ENCODE measurements around the gene EYS. TPM values are rescaled to one million over a fixed set of nuclear protein-coding genes. Genes with fewer than 3 reads are reported as not detected.

EYS gene
- total and polyA plus RNA-seq, 4 donors: 0.08 to 0.63 (median 0.36) TPM

- no peaks in the 10 kb centered on the region for H3K9me3 ChIP-seq (ENCODE audit: control insufficient read depth in 4 of 4, low read length in 3 of 4)
- no peaks in the 10 kb centered on the region for H3K36me3 ChIP-seq (ENCODE audit: control insufficient read depth in 4 of 4, insufficient read depth in 3 of 4, low read depth in 1 of 4, low read length in 3 of 4)
- no peak for DNase-seq (ENCODE audit: low spot score)
- no peak overlapping the region for H3K4me3 ChIP-seq (ENCODE audit: low read depth in 1 of 3, low read length in 3 of 3)
- no peak for TF ChIP-seq FOXA1 (IDR thresholded peaks at IDR 0.05)
- TF ChIP-seq TAF1 (conservative IDR thresholded peaks at IDR 0.05): no peak
- TF ChIP-seq RAD21 (IDR thresholded peaks at IDR 0.05): no peak
- no peak for TF ChIP-seq SP1 (IDR thresholded peaks at IDR 0.05)
- no peak for TF ChIP-seq YY1 (IDR thresholded peaks at IDR 0.05)
- no peak for TF ChIP-seq RXRA (IDR thresholded peaks at IDR 0.05)
- TF ChIP-seq CTCF (IDR thresholded peaks at IDR 0.05; ENCODE audit: low read depth, low read length, missing input control): no peak
- TF ChIP-seq HNF4A (conservative IDR thresholded peaks at IDR 0.05): no peak
- TF ChIP-seq EGR1 (IDR thresholded peaks at IDR 0.05; ENCODE audit: low read depth in 2 of 2): no peak
- TF ChIP-seq ATF3 (IDR thresholded peaks at IDR 0.05): no peak
- no peak for TF ChIP-seq HNF4G (IDR thresholded peaks at IDR 0.05)
- 85% methylated on average over 1 of the region's 1 CpG for WGBS
- no peaks in the 10 kb centered on the region for H3K4me1 ChIP-seq (ENCODE audit: control insufficient read depth in 4 of 4, insufficient read depth in 4 of 4, low read length in 3 of 4)
- H3K27me3 ChIP-seq (ENCODE audit: control insufficient read depth in 4 of 4, insufficient read depth in 4 of 4, low read length in 3 of 4): no peaks in the 10 kb centered on the region
- H3K27ac ChIP-seq (ENCODE audit: low read depth in 1 of 2, low read length in 2 of 2): no peak overlapping the region
- no peak overlapping the region for H3K9ac ChIP-seq (ENCODE audit: low read depth in 1 of 2, low read length in 2 of 2)
Measured at GRCh38 chr6:64920257-64920656, 786.8 kb downstream of the EYS start.

- no peaks in the 10 kb centered on the region for H3K27me3 ChIP-seq (ENCODE audit: control insufficient read depth in 4 of 4, insufficient read depth in 4 of 4, low read length in 3 of 4)
- no peak overlapping the region for H3K4me3 ChIP-seq (ENCODE audit: low read depth in 1 of 3, low read length in 3 of 3)
- no peaks in the 10 kb centered on the region for H3K36me3 ChIP-seq (ENCODE audit: control insufficient read depth in 4 of 4, insufficient read depth in 3 of 4, low read depth in 1 of 4, low read length in 3 of 4)
- DNase-seq (ENCODE audit: low spot score): no peak
- no peak overlapping the region for H3K27ac ChIP-seq (ENCODE audit: low read depth in 1 of 2, low read length in 2 of 2)
- H3K9me3 ChIP-seq (ENCODE audit: control insufficient read depth in 4 of 4, low read length in 3 of 4): no peaks in the 10 kb centered on the region
- H3K9ac ChIP-seq (ENCODE audit: low read depth in 1 of 2, low read length in 2 of 2): no peak overlapping the region
- TF ChIP-seq RAD21 (IDR thresholded peaks at IDR 0.05) (no peak), YY1 (IDR thresholded peaks at IDR 0.05) (no peak), EGR1 (IDR thresholded peaks at IDR 0.05; ENCODE audit: low read depth in 2 of 2) (no peak), SP1 (IDR thresholded peaks at IDR 0.05) (no peak), JUND (IDR thresholded peaks at IDR 0.05) (no peak), HNF4G (IDR thresholded peaks at IDR 0.05) (no peak), CTCF (IDR thresholded peaks at IDR 0.05; ENCODE audit: low read depth, low read length, missing input control) (no peak), FOXA2 (IDR thresholded peaks at IDR 0.05) (no peak), NR2F2 (IDR thresholded peaks at IDR 0.05) (no peak), TAF1 (conservative IDR thresholded peaks at IDR 0.05) (no peak), RXRA (IDR thresholded peaks at IDR 0.05) (no peak)
- H3K4me1 ChIP-seq (ENCODE audit: control insufficient read depth in 4 of 4, insufficient read depth in 4 of 4, low read length in 3 of 4): no peaks in the 10 kb centered on the region
Measured at GRCh38 chr6:64914124-64914523, 792.9 kb downstream of the EYS start.

- Histone ChIP-seq H3K9me3 (ENCODE audit: control insufficient read depth in 4 of 4, low read length in 3 of 4) (peaks cover 3 to 5% (median 4%) of the 10 kb centered on the region in 4 donors), H3K4me1 (ENCODE audit: control insufficient read depth in 4 of 4, insufficient read depth in 4 of 4, low read length in 3 of 4) (no peaks in the 10 kb centered on the region), H3K27ac (ENCODE audit: low read depth in 1 of 2, low read length in 2 of 2) (no peak overlapping the region), H3K4me3 (ENCODE audit: low read depth in 1 of 3, low read length in 3 of 3) (no peak overlapping the region), H3K27me3 (ENCODE audit: control insufficient read depth in 4 of 4, insufficient read depth in 4 of 4, low read length in 3 of 4) (no peaks in the 10 kb centered on the region), H3K9ac (ENCODE audit: low read depth in 1 of 2, low read length in 2 of 2) (no peak overlapping the region), H3K36me3 (ENCODE audit: control insufficient read depth in 4 of 4, insufficient read depth in 3 of 4, low read depth in 1 of 4, low read length in 3 of 4) (no peaks in the 10 kb centered on the region)
- no peak for DNase-seq (ENCODE audit: low spot score)
- 72% methylated on average over 1 of the region's 1 CpG for WGBS
- TF ChIP-seq RAD21 (IDR thresholded peaks at IDR 0.05) (no peak), ATF3 (IDR thresholded peaks at IDR 0.05) (no peak), FOXA2 (IDR thresholded peaks at IDR 0.05) (no peak), ZBTB33 (IDR thresholded peaks at IDR 0.05) (no peak), JUND (IDR thresholded peaks at IDR 0.05) (no peak), YY1 (IDR thresholded peaks at IDR 0.05) (no peak), REST (IDR thresholded peaks at IDR 0.05) (no peak), HNF4A (conservative IDR thresholded peaks at IDR 0.05) (no peak)
Measured at GRCh38 chr6:64912966-64913365, 794.1 kb downstream of the EYS start.
